Endothelial cell (in vitro differentiated cells): ENCODE results near the gene SNRPA. TPM values are rescaled to one million over a fixed set of nuclear protein-coding genes. Genes with fewer than 3 reads are reported as not detected.

Source experiments
- DNase-seq: peaks from one replicate; pipeline ENCODE4 v3.0.0; 2021; ENCODE audit warnings: low spot score
- H3K27ac Mint-ChIP-seq: one replicate; pipeline ENCODE4 v1.8.0; 2021; ENCODE audit warnings: mixed read lengths, inconsistent platforms; ENCODE audit not compliant: unreplicated experiment
- H3K27me3 Mint-ChIP-seq: one replicate; pipeline ENCODE4 v1.8.0; 2021; ENCODE audit warnings: mild to moderate bottlenecking, moderate library complexity, mixed read lengths, inconsistent platforms; ENCODE audit not compliant: unreplicated experiment
- H3K36me3 Mint-ChIP-seq: one replicate; pipeline ENCODE4 v1.8.0; 2021; ENCODE audit warnings: mild to moderate bottlenecking, low read depth, mixed read lengths, inconsistent platforms; ENCODE audit not compliant: unreplicated experiment
- H3K4me1 Mint-ChIP-seq: one replicate; pipeline ENCODE4 v1.8.0; 2021; ENCODE audit warnings: mild to moderate bottlenecking, mixed read lengths, inconsistent platforms; ENCODE audit not compliant: unreplicated experiment
- H3K4me3 Mint-ChIP-seq: one replicate; pipeline ENCODE4 v1.8.0; 2021; ENCODE audit warnings: mild to moderate bottlenecking, mixed read lengths, inconsistent platforms; ENCODE audit not compliant: unreplicated experiment
- H3K9me3 Mint-ChIP-seq: one replicate; pipeline ENCODE4 v1.8.0; 2021; ENCODE audit warnings: mixed read lengths, inconsistent platforms; ENCODE audit not compliant: unreplicated experiment
- total RNA-seq: library from RNA; stranded (reverse); fragmentation: NEBNext Ultra II Directional; extraction: Animal tissue kit (Norgen Biotek cat#: 25700); gene quantifications from one replicate; pipeline ENCODE4 v1.2.1, GENCODE V29; 2021; ENCODE audit not compliant: unreplicated experiment
- TF ChIP-seq, protein P1 (sequence below): fragments of 200-600 bp; sonication (generic); IDR thresholded peaks from one replicate; pipeline ENCODE4 v1.5.0; 2021; ENCODE audit warnings: antibody characterized with exemption; ENCODE audit not compliant: unreplicated experiment

SNRPA gene
- total RNA-seq, 1 donor from 2014 or later, result 101 TPM

DNA sequence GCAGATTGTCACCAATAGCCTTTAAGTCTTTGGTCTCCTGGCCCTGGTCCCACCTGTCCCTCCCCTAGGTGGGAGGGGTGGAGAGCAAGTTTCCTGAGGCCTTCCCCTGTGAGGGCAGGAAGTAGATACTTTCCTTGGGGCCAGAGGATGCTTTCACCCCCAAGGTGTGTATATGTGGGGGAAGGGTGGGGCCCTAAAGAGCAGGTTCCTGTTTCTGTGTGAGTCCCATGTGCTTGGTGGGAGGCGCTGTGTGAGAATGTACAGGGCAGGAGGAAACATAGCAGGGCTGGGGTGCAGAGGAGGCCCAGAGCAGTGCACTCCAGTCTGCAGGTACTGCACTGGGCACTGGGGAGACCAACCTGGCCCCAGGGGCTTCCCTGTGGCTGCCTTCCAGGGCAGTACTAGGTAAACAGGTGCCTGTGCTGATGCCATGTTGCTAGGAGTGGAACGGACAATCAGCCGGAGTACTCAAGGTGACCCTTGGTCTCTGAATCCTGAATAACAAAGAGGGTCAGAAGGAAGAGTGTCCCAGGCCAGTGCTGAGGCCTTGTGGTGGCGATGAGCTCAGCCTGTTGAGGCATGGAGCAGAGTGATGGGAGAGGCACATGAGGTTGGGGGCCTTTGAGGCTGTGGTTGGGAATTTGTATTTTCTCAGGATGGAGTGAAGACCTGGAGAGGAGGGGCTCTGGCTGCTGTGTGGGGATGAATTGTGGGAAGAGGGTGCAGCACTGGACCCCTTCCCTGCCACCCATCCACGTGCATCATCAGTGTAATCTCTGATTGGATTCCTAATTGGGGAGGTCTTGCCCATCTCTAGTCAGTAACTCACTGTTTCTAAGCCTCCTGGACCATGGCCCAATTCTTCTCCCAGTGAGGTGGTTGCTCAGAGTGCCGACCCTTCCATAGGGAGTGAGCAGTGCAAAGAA, 53.1 kb downstream of the SNRPA start:
- peaks cover 32% of the 10 kb centered on the region for H3K36me3 Mint-ChIP-seq
- peak overlapping the region; percentile 85 for H3K27ac Mint-ChIP-seq
- peaks cover 78% of the 10 kb centered on the region for H3K4me1 Mint-ChIP-seq
- no peaks in the 10 kb centered on the region for H3K9me3 Mint-ChIP-seq
- peaks cover 19% of the 10 kb centered on the region for H3K27me3 Mint-ChIP-seq
- peak overlapping the region; percentile 52 for H3K4me3 Mint-ChIP-seq
- TF ChIP-seq, protein P1, sequence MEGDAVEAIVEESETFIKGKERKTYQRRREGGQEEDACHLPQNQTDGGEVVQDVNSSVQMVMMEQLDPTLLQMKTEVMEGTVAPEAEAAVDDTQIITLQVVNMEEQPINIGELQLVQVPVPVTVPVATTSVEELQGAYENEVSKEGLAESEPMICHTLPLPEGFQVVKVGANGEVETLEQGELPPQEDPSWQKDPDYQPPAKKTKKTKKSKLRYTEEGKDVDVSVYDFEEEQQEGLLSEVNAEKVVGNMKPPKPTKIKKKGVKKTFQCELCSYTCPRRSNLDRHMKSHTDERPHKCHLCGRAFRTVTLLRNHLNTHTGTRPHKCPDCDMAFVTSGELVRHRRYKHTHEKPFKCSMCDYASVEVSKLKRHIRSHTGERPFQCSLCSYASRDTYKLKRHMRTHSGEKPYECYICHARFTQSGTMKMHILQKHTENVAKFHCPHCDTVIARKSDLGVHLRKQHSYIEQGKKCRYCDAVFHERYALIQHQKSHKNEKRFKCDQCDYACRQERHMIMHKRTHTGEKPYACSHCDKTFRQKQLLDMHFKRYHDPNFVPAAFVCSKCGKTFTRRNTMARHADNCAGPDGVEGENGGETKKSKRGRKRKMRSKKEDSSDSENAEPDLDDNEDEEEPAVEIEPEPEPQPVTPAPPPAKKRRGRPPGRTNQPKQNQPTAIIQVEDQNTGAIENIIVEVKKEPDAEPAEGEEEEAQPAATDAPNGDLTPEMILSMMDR, result no peak
- no peak for DNase-seq

DNA sequence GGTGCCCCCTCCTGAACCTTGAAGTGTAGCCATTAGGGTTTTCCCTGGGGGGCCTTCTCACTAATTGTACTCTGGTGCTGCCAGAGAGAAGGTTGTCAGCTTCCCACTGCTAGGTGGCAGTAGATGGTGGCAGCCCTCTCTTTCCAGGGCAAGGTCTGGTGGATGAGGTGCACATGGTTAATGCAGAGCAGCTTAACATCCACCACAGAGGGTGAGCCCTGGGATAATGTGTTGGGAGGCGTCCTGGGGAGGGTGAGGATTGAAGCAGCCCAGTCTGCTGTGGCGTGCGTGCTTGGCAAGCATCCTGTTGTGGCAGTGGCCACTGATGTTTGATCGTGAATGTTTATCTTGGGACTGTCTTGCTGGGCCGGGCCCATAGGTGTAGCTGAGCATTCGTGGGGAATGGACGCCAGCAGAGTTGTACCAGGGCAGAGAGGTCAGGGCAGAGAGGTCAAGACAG, 53.8 kb downstream of the SNRPA start:
- Mint-ChIP-seq H3K4me3 (peak overlapping the region; percentile 52), H3K27ac (no peak overlapping the region)

DNA sequence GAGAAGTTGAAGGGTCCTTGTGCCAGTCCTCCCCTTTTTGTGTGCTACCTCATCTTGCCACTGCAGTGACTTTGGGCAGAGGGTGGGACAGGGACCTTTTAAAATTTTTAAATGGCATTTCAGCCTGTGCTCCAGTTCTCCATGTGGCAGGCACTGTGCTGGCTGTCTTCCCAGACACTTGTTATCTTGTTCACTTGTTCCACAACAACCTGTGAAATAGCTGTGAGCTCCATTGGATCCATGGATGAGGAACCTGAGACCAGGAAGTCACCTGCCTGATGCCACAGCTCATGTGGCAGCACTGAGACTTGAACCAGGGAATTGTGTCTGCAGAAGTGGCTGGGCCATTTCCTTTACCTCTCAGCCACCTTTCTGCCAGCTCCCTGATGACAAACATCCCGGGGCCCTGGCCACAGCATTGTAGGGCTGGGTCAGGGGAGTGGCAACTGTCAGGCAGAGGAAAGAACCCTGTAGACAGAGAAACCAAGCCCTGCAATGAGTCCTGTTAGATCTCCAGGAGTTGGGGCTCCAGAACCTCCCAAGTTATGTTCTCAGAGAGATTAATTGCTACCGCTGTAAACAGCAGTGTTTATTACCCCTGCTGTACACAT, 54.4 kb downstream of the SNRPA start:
- H3K4me1 Mint-ChIP-seq, result peaks cover 79% of the 10 kb centered on the region
- TF ChIP-seq, protein P1, result no peak
- DNase-seq, result no peak
- peaks cover 28% of the 10 kb centered on the region for H3K36me3 Mint-ChIP-seq
- H3K27me3 Mint-ChIP-seq, result peaks cover 14% of the 10 kb centered on the region
- peak overlapping the region; percentile 52 for H3K4me3 Mint-ChIP-seq
- H3K9me3 Mint-ChIP-seq, result no peaks in the 10 kb centered on the region
- peak overlapping the region; percentile 96 for H3K27ac Mint-ChIP-seq

More for the DNA sequence above, 53.8 kb downstream of the SNRPA start:
- Mint-ChIP-seq H3K4me1 (peaks cover 79% of the 10 kb centered on the region), H3K36me3 (peaks cover 31% of the 10 kb centered on the region), H3K27me3 (peaks cover 19% of the 10 kb centered on the region), H3K9me3 (no peaks in the 10 kb centered on the region)
- DNase-seq, result no peak
- TF ChIP-seq, protein P1, result no peak

DNA sequence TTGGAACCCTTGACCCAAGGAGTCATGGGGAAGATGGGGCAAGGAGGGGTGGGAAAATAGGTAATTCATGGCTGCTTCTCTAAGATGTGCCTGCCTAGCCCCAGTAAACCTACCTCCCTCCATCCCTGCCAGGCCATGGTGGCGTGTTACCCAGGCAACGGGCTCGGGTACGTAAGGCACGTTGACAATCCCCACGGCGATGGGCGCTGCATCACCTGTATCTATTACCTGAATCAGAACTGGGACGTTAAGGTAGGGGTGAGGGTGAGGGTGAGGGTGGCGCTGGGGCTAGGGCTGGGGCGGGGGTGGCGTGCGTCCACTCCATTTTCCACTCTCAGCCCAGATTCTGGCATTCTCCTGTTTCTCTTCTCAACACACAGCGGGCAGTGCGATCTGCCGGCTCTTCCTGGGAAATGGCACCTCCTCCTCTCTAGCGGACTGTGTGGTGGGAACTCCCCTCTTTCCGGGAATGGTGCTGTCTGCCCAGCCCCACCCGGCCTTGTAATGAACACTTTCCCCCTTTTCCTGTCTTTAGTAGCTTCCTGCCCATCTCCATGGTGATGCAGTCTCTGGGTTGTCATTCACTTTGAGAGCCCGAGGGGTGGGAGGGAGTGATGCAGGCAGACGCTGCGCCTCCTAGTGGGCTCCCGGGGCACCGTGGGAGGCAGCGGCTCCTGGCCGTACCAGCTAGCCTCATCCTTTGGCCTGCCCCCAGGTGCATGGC, 55.6 kb downstream of the SNRPA start:
- Mint-ChIP-seq H3K36me3 (peaks cover 28% of the 10 kb centered on the region), H3K27ac (peak overlapping the region; percentile 96), H3K9me3 (no peaks in the 10 kb centered on the region), H3K4me1 (peaks cover 76% of the 10 kb centered on the region), H3K27me3 (peaks cover 17% of the 10 kb centered on the region), H3K4me3 (peak overlapping the region; percentile 82)
- TF ChIP-seq, protein P1, result peak; percentile 73
- peak; percentile 95 for DNase-seq
